Adrenal gland (tissue), 12 donors: Measurements from ENCODE around the gene RNF148. TPM values are rescaled to one million over a fixed set of nuclear protein-coding genes. Genes with fewer than 3 reads are reported as not detected.

Experiments
- DNase-seq, 7 donors: peaks; one replicate each; pipeline ENCODE4 v3.0.0-alpha.2; 2019 to 2020
- H3K27ac ChIP-seq, 5 donors: fragments of 200-600 bp; sonication (generic) in 4 of 5; 1 replicate in 3 of 5; 2 replicates in 2 of 5; pipeline versions ENCODE4 v1.5.1 to v1.8.0; 2016 to 2020; ENCODE audit warnings: mild to moderate bottlenecking in 1 of 5
- H3K27me3 ChIP-seq: fragments of 200-600 bp; 2 replicates; pipeline ENCODE4 v1.8.0; 2021
- H3K36me3 ChIP-seq, 2 donors: fragments of 200-600 bp; replicated peaks in 1 of 2; 1 replicate in 1 of 2; 2 replicates in 1 of 2; pipeline versions ENCODE4 v1.5.1 to v1.8.0; 2018 to 2022
- H3K4me1 ChIP-seq, 2 donors: fragments of 200-600 bp; replicated peaks in 1 of 2; 1 replicate in 1 of 2; 2 replicates in 1 of 2; pipeline versions ENCODE4 v1.5.1 to v1.8.0; 2018 to 2021
- H3K4me3 ChIP-seq, 4 donors: fragments of 200-600 bp; sonication (generic) in 3 of 4; one replicate each; pipeline ENCODE4 v1.5.1; 2016 to 2018
- H3K9me3 ChIP-seq, 3 donors: fragments of 200-600 bp; sonication (generic) in 1 of 3; replicated peaks in 1 of 3; 1 replicate in 2 of 3; 2 replicates in 1 of 3; pipeline versions ENCODE4 v1.5.1 to v1.8.0; 2016 to 2021
- POLR2A ChIP-seq, 2 donors: fragments of 450-650 bp; IDR thresholded peaks; one replicate each; pipeline ENCODE4 v1.6.1; 2017; ENCODE audit warnings: antibody characterized with exemption in 2 of 2, mild to moderate bottlenecking in 2 of 2, moderate library complexity in 1 of 2
- WGBS, 4 donors: extraction: QIAGEN DNeasy Blood & Tissue Kit in 2 of 4; methylation state at CpG; one replicate each; pipeline versions ENCODE4 v1.1.5 to v1.1.7; 2013 to 2017; 5-methylcytosine and 5-hydroxymethylcytosine counted together
- intact Hi-C, 2 donors: fragments of 100-400 bp; cut with DNase I; formaldehyde crosslinking; loops; one replicate each; pipeline versions ENCODE4 v1.14.1 to v1.15.0; 2022 to 2023
- polyA plus RNA-seq, 3 donors: library from polyadenylated mRNA; stranded (reverse); fragments of 200-250 nt in 2 of 3; fragments of 350-450 nt in 1 of 3; fragmentation: Illumina TruSeq in 1 of 3; extraction: RNeasy Lipid Tissue Mini Kit (QIAGEN cat#74804) in 1 of 3; gene quantifications; one replicate each; pipeline ENCODE4 v1.2.3, GENCODE V29; 2013 to 2014
- total RNA-seq, 9 donors: library from RNA; depleted of rRNA in 4 of 9; stranded (reverse); fragments of >200 nt in 4 of 9; fragments of 120-200 nt in 1 of 9; fragmentation: NEBNext Ultra II Directional in 1 of 9; extraction: Animal tissue kit (Norgen Biotek cat#: 25700) in 1 of 9; gene quantifications; one replicate each; pipeline versions ENCODE4 v1.1.0 to v1.2.4, GENCODE V29; 2013 to 2023
- TF ChIP-seq, protein P1 (sequence below), 6 experiments: fragments of 450-650 bp in 4 of 6; fragments of 200-600 bp in 2 of 6; sonication (generic) in 1 of 6; IDR thresholded peaks; 1 replicate in 5 of 6; 2 replicates in 1 of 6; pipeline versions ENCODE4 v1.5.1 to v1.8.0; 2016 to 2021; ENCODE audit warnings: antibody characterized with exemption in 6 of 6, mild to moderate bottlenecking in 2 of 6, moderate library complexity in 1 of 6
- donor health status: healthy with polysubstance abuse.
- donor health status: Bipolar disorder and iron deficiency.
- donor health status: DM: yes; HTN: yes; CAD: no.
- donor health status: DM: no; HTN: no; CAD: no.
- donor health status: DM: no; HTN: no; CAD: no.
- donor health status: DM: yes; HTN: yes; CAD: no.

The RNF148 gene
- total and polyA plus RNA-seq, 12 donors, result 0.20 to 5.0 (median 0.76) TPM; not detected in 1

DNA sequence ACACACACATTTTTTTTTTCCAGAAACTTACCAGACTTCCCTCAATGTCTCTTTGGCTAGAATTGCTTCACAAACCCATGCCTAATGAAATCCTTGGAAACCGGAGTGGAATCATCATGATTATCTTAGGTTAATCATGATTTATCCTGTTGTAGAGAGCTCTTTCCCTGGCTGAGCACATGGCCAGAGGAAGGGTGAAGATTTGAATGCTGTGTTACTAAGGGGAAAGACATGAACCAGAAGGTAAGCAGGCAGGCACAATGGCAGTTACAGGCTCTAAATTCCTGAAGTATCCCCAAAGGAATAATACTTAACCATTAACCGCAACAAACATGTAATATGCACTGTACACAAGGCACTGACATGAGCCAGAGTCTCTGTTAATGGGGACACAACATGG is 4.1 kb upstream of the RNF148 start:
- no peak for DNase-seq
- WGBS, 4 donors, result 63 to 71% (median 67%) methylated on average over 2 of the region's 2 CpGs
- Histone ChIP-seq H3K27ac (no peak overlapping the region), H3K4me1 (peaks cover 0 to 4% of the 10 kb centered on the region in 2 donors), H3K36me3 (no peaks in the 10 kb centered on the region), H3K9me3 (no peaks in the 10 kb centered on the region), H3K4me3 (no peak overlapping the region), H3K27me3 (no peaks in the 10 kb centered on the region)
- intact Hi-C loops, result no loop called here
- TF ChIP-seq, protein P1, sequence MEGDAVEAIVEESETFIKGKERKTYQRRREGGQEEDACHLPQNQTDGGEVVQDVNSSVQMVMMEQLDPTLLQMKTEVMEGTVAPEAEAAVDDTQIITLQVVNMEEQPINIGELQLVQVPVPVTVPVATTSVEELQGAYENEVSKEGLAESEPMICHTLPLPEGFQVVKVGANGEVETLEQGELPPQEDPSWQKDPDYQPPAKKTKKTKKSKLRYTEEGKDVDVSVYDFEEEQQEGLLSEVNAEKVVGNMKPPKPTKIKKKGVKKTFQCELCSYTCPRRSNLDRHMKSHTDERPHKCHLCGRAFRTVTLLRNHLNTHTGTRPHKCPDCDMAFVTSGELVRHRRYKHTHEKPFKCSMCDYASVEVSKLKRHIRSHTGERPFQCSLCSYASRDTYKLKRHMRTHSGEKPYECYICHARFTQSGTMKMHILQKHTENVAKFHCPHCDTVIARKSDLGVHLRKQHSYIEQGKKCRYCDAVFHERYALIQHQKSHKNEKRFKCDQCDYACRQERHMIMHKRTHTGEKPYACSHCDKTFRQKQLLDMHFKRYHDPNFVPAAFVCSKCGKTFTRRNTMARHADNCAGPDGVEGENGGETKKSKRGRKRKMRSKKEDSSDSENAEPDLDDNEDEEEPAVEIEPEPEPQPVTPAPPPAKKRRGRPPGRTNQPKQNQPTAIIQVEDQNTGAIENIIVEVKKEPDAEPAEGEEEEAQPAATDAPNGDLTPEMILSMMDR (IDR thresholded peaks at IDR 0.05), result no peak
- no peak for TF ChIP-seq POLR2A (IDR thresholded peaks at IDR 0.05)

GRCh38 chr7:122699017-122699416 is 3.7 kb downstream of the RNF148 start, which contains the start of gene RNF133:
Gene RNF133 (minus strand): TSS chr7:122699117. CDS start chr7:122698918, 199 bp downstream.
- Histone ChIP-seq H3K9me3 (no peaks in the 10 kb centered on the region), H3K36me3 (no peaks in the 10 kb centered on the region), H3K27me3 (no peaks in the 10 kb centered on the region), H3K4me1 (peaks cover 0 to 4% of the 10 kb centered on the region in 2 donors), H3K4me3 (no peak within 1 kb of the TSS), H3K27ac (no peak within 1 kb of the TSS)
- no peak for DNase-seq
- intact Hi-C loops, result no loop called here
- TF ChIP-seq, protein P1 (IDR thresholded peaks at IDR 0.05), result no peak
- TF ChIP-seq POLR2A (IDR thresholded peaks at IDR 0.05), result no peak

GRCh38 chr7:122695816-122696215 is 6.9 kb downstream of the RNF148 start:
- Histone ChIP-seq H3K4me3 (no peak overlapping the region), H3K36me3 (no peaks in the 10 kb centered on the region), H3K27me3 (no peaks in the 10 kb centered on the region), H3K4me1 (no peaks in the 10 kb centered on the region), H3K27ac (no peak overlapping the region), H3K9me3 (no peaks in the 10 kb centered on the region)
- intact Hi-C loops, result no loop called here
- WGBS, 4 donors, result 85 to 96% (median 86%) methylated on average over 1 of the region's 1 CpG
- TF ChIP-seq POLR2A (IDR thresholded peaks at IDR 0.05), result no peak
- TF ChIP-seq, protein P1 (IDR thresholded peaks at IDR 0.05), result no peak
- no peak for DNase-seq

DNA sequence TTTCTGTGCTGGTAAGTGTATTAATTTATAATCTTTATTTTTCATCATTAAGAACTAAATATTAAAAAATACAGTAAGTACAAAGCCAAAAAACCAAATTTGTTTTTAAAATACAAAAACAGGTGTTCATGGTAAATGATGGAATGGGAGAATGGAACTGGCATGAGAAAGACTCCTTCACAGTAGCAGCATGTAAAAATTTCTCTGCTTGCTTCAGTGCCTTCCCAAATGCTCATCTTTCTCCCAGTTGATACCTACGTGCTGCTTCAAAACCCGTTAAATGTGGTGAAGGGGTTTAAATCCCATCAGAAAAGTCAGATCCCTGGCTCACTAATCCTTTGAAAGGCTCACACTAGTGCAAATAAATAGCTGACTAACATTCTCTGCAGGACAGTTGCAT is 8.0 kb downstream of the RNF148 start:
- H3K27me3 ChIP-seq, result no peaks in the 10 kb centered on the region
- no peaks in the 10 kb centered on the region for H3K4me1 ChIP-seq
- WGBS, 4 donors, result 90 to 97% (median 93%) methylated on average over 2 of the region's 2 CpGs
- H3K9me3 ChIP-seq, result no peaks in the 10 kb centered on the region
- no peak overlapping the region for H3K4me3 ChIP-seq
- H3K27ac ChIP-seq, result no peak overlapping the region
- DNase-seq, result no peak
- H3K36me3 ChIP-seq, result no peaks in the 10 kb centered on the region
- intact Hi-C loops, result no loop called here
- no peak for TF ChIP-seq POLR2A (IDR thresholded peaks at IDR 0.05)
- TF ChIP-seq, protein P1 (IDR thresholded peaks at IDR 0.05), result no peak
